ENCODE measurements around the gene PLEKHG7. TPM values are rescaled to one million over a fixed set of nuclear protein-coding genes. Genes with fewer than 3 reads are reported as not detected.
A peak's percentile ranks its signal among the peaks of the same experiment; 100 is the strongest.

The PLEKHG7 gene
- total and polyA plus RNA-seq, 9 of the 15 experiments (the other 6 are each of a cell fraction or from before 2014, with no cell fraction given) = 0.03 TPM; not detected in 8

DNA sequence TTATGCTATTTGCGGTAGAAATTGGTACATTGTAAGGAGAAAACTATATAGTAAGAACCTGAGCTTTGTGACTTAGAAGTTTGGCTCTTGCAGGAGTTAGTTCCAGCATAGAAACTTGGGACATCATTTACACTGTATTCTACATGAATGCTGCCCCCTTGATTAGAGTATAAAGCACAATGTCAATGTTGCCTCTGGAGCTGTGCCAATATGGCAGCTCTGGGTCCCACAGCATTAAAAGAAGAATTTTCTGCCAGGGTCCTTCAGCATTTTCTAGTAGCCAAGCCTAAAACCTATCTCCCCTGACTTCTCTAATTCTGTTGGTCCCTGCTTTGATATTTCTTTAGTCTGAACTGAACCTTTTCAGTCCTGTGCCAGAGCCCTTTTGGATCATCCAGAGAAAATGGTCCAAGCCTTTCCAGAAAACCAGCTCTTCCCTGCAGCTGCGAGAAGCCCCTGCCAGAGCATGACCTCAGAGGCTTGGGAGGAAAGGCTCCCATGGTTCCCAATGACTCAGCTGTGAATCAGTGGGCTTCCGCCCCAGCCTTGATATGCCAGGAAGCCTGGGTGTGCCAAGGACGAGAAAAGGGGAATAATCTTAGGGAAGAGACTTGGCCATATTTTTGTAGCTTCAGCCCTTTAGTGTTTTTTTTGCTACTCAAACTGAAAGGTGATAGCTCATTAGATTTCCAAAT is 43.2 kb downstream of the PLEKHG7 start:
- CTCF ChIA-PET (ENCODE audit: low intra/inter-chr PET ratio) = no interaction called here
- Histone ChIP-seq H3K9ac (ENCODE audit: insufficient read depth in 1 of 2, low read depth in 2 of 2, low read length in 2 of 2) (no peak overlapping the region), H3K27ac (ENCODE audit: extremely low read depth, low read depth, low read length) (no peak overlapping the region), H3K36me3 (ENCODE audit: control insufficient read depth, insufficient read depth, low read length) (no peaks in the 10 kb centered on the region), H3K9me3 (replicated peaks; ENCODE audit: control insufficient read depth, insufficient read depth, low read depth, low read length) (no peaks in the 10 kb centered on the region), H3K79me2 (ENCODE audit: control insufficient read depth, insufficient read depth, low read length) (no peaks in the 10 kb centered on the region), H2AFZ (ENCODE audit: low read depth, low read length) (no peak overlapping the region), H3K4me3 (no peak overlapping the region), H3K4me2 (ENCODE audit: insufficient read depth, low read length) (no peak overlapping the region), H3K27me3 (ENCODE audit: control insufficient read depth in 2 of 2, insufficient read depth in 2 of 2, low read length in 2 of 2) (peaks cover 9 to 27% of the 10 kb centered on the region in 2 experiments; a peak in 4 of 5 replicates), H3K9me1 (ENCODE audit: control insufficient read depth, insufficient read depth, low read length) (no peaks in the 10 kb centered on the region), H3K4me1 (replicated peaks in 1 of 2; ENCODE audit: control insufficient read depth in 2 of 2, insufficient read depth in 2 of 2, low read length in 2 of 2) (no peaks in the 10 kb centered on the region; a peak in 1 of 5 replicates), H4K20me1 (replicated peaks; ENCODE audit: control insufficient read depth, insufficient read depth, low read length) (no peaks in the 10 kb centered on the region)
- WGBS (ENCODE audit: insufficient coverage, low coverage, missing lambda C conversion rate) = 8% methylated on average over 4 of the region's 4 CpGs
- no peak for ATAC-seq
- POLR2A ChIA-PET = interaction anchor here (0.8 to 1.0 kb wide), 2 partner anchors 12 to 20 kb away, joined by 4 read pairs; no protein-coding TSS in a partner anchor
- no peak for DNase-seq (ENCODE audit: extremely low read depth in 1 of 4, low spot score in 3 of 4)
- BruUV-seq (replicated peaks) = no TSS peak
- intact Hi-C loops (cut with micrococcal nuclease) (no loop called here), in situ Hi-C loops (cut with MboI) (no loop called here)
- no peak for FAIRE-seq
- TF ChIP-seq ZNF232 (CRISPR knock-in tag; IDR thresholded peaks at IDR 0.05) (no peak), ZNF436 (CRISPR knock-in tag; IDR thresholded peaks at IDR 0.05) (no peak), FOXJ3 (CRISPR knock-in tag; IDR thresholded peaks at IDR 0.05) (no peak), E2F3 (CRISPR knock-in tag; IDR thresholded peaks at IDR 0.05) (no peak), ZBTB11 (CRISPR knock-in tag; IDR thresholded peaks at IDR 0.05) (no peak), CBFA2T2 (conservative IDR thresholded peaks at IDR 0.05) (no peak), FOSL1 (tag; conservative IDR thresholded peaks at IDR 0.05) (peak; percentile 63), ZNF551 (CRISPR knock-in tag; IDR thresholded peaks at IDR 0.05) (no peak)
- TF ChIP-seq, protein P1, sequence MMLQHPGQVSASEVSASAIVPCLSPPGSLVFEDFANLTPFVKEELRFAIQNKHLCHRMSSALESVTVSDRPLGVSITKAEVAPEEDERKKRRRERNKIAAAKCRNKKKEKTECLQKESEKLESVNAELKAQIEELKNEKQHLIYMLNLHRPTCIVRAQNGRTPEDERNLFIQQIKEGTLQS (IDR thresholded peaks at IDR 0.05) = 0 out of 2 replicates have a peak, but pooled peaks have one; percentile 12
- TF ChIP-seq, protein P1 (CRISPR knock-in tag; conservative IDR thresholded peaks at IDR 0.05) = no peak
- TF ChIP-seq, protein P2, sequence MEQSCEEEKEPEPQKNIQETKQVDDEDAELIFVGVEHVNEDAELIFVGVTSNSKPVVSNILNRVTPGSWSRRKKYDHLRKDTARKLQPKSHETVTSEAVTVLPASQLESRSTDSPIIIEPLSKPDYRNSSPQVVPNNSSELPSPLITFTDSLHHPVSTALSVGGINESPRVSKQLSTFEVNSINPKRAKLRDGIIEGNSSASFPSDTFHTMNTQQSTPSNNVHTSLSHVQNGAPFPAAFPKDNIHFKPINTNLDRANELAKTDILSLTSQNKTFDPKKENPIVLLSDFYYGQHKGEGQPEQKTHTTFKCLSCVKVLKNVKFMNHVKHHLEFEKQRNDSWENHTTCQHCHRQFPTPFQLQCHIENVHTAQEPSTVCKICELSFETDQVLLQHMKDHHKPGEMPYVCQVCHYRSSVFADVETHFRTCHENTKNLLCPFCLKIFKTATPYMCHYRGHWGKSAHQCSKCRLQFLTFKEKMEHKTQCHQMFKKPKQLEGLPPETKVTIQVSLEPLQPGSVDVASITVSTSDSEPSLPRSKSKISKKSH (CRISPR knock-in tag; IDR thresholded peaks at IDR 0.05) = no peak
